H1 (cell line): ENCODE measurements around the gene RANBP3L. TPM values are rescaled to one million over a fixed set of nuclear protein-coding genes. Genes with fewer than 3 reads are reported as not detected.

Experiments
- BRCA1 ChIP-seq: IDR thresholded peaks from 2 replicates; pipeline ENCODE4 v1.6.1; 2012; ENCODE audit warnings: low read depth, low read length, improper control_type of control experiment
- CHD7 ChIP-seq: fragments of 300-600 bp; sonication (generic); IDR thresholded peaks from 2 replicates; pipeline ENCODE4 v1.7.1; 2012; ENCODE audit warnings: low read length, moderate library complexity, mild to moderate bottlenecking, inconsistent platforms; ENCODE audit not compliant: insufficient replicate concordance
- GABPA ChIP-seq: IDR thresholded peaks from 2 replicates; pipeline ENCODE4 v1.6.1; 2011; ENCODE audit warnings: mild to moderate bottlenecking, low read length, moderate library complexity, borderline replicate concordance; ENCODE audit not compliant: insufficient read depth
- JUN ChIP-seq: IDR thresholded peaks from 2 replicates; pipeline ENCODE4 v1.6.1; 2011; ENCODE audit warnings: low read depth, mild to moderate bottlenecking, improper control_type of control experiment, low read length
- JUND ChIP-seq: IDR thresholded peaks from 2 replicates; pipeline ENCODE4 v1.6.1; 2011; ENCODE audit warnings: mild to moderate bottlenecking, improper control_type of control experiment, low read length
- SIX5 ChIP-seq: IDR thresholded peaks from 2 replicates; pipeline ENCODE4 v1.6.1; 2011; ENCODE audit warnings: mild to moderate bottlenecking, low read depth, low read length
- SRF ChIP-seq: IDR thresholded peaks from 2 replicates; pipeline ENCODE4 v1.6.1; 2011; ENCODE audit warnings: mild to moderate bottlenecking, low read depth, low read length, moderate library complexity
- TAF1 ChIP-seq: IDR thresholded peaks from 2 replicates; pipeline ENCODE4 v1.6.1; 2011; ENCODE audit warnings: mild to moderate bottlenecking, low read depth, low read length
- polyA plus RNA-seq, 7 experiments: library from polyadenylated mRNA; depleted of rRNA in 3 of 7; stranded (reverse) in 5 of 7; unstranded in 2 of 7; fragments of >200 nt in 5 of 7; fragments of 200-250 nt in 2 of 7; gene quantifications; 1 replicate in 5 of 7; 2 replicates in 1 of 7; 4 replicates in 1 of 7; pipeline versions ENCODE4 v1.2.1 to v1.2.3, GENCODE V29; 2011 to 2013; ENCODE audit warnings: missing spikeins in 2 of 7, mixed read lengths in 2 of 7
- total RNA-seq: library from RNA; stranded (reverse); fragmentation: NEBNext Ultra II Directional; extraction: Animal tissue kit (Norgen Biotek cat#: 25700); gene quantifications from 2 replicates; pipeline ENCODE4 v1.2.1, GENCODE V29; 2021

RANBP3L gene
- total and polyA plus RNA-seq, 2 of the 8 experiments (the other 6 are each of a cell fraction or from before 2014, with no cell fraction given): not detected

GRCh38 chr5:36202521-36202961 is 99.2 kb downstream of the RANBP3L start (continued):
- TF ChIP-seq CHD7 (no peak), GABPA (no peak), BRCA1 (no peak), JUND (no peak), TAF1 (no peak), SRF (no peak), SIX5 (no peak), JUN (no peak)
